ENCODE measurements around the gene MYO9B.

MYO9B gene

GRCh38 chr19:17079710-17080439 lies 4.3 kb downstream of the MYO9B start:
- peak overlapping the region; percentile 57 for H3K4me3 ChIP-seq (ENCODE audit: low read depth, low read length)
- in situ Hi-C loops (cut with HindIII; ENCODE audit: low pct_ligation_motif_present, low sequenced_read_pairs): no loop called here

GRCh38 chr19:17080440-17080801 lies 4.8 kb downstream of the MYO9B start:
- no peak for TF ChIP-seq CTCF (IDR thresholded peaks at IDR 0.05; ENCODE audit: low read depth, low read length, missing control alignments)
- H3K36me3 ChIP-seq (replicated peaks): no peaks in the 10 kb centered on the region
- no peak for DNase-seq
- in situ Hi-C loops (cut with HindIII; ENCODE audit: low pct_ligation_motif_present, low sequenced_read_pairs): no loop called here
- H3K4me3 ChIP-seq (ENCODE audit: low read depth, low read length): no peak overlapping the region
- peak overlapping the region; percentile 82 for H3K27ac ChIP-seq
- no peaks in the 10 kb centered on the region for H3K27me3 ChIP-seq (replicated peaks)

More at GRCh38 chr19:17079710-17080439, 4.3 kb downstream of the MYO9B start:
- DNase-seq: peak; percentile 99
- peak overlapping the region; percentile 99 for H3K27ac ChIP-seq
- no peaks in the 10 kb centered on the region for H3K36me3 ChIP-seq (replicated peaks)
- TF ChIP-seq CTCF (IDR thresholded peaks at IDR 0.05; ENCODE audit: low read depth, low read length, missing control alignments): peak; percentile 86
- no peaks in the 10 kb centered on the region for H3K27me3 ChIP-seq (replicated peaks)

- H3K27me3 ChIP-seq (replicated peaks): no peaks in the 10 kb centered on the region
- no peak overlapping the region for H3K27ac ChIP-seq
- H3K36me3 ChIP-seq (replicated peaks): peaks cover 7% of the 10 kb centered on the region
- TF ChIP-seq CTCF (IDR thresholded peaks at IDR 0.05; ENCODE audit: low read depth, low read length, missing control alignments): no peak
- H3K4me3 ChIP-seq (ENCODE audit: low read depth, low read length): no peak overlapping the region
- no peak for DNase-seq
- in situ Hi-C loops (cut with HindIII; ENCODE audit: low pct_ligation_motif_present, low sequenced_read_pairs): no loop called here
Observed at GRCh38 chr19:17081672-17082630, 6.4 kb downstream of the MYO9B start.

- no peak overlapping the region for H3K27ac ChIP-seq
- TF ChIP-seq CTCF (IDR thresholded peaks at IDR 0.05; ENCODE audit: low read depth, low read length, missing control alignments): no peak
- H3K4me3 ChIP-seq (ENCODE audit: low read depth, low read length): no peak overlapping the region
- DNase-seq: no peak
- H3K27me3 ChIP-seq (replicated peaks): no peaks in the 10 kb centered on the region
- in situ Hi-C loops (cut with HindIII; ENCODE audit: low pct_ligation_motif_present, low sequenced_read_pairs): no loop called here
- H3K36me3 ChIP-seq (replicated peaks): peaks cover 18% of the 10 kb centered on the region
Observed at GRCh38 chr19:17086120-17086519, 10.5 kb downstream of the MYO9B start.

GRCh38 chr19:17086834-17087233 lies 11.3 kb downstream of the MYO9B start:
- no peak overlapping the region for H3K4me3 ChIP-seq (ENCODE audit: low read depth, low read length)
- H3K36me3 ChIP-seq (replicated peaks): peaks cover 18% of the 10 kb centered on the region
- in situ Hi-C loops (cut with HindIII; ENCODE audit: low pct_ligation_motif_present, low sequenced_read_pairs): no loop called here
- TF ChIP-seq CTCF (IDR thresholded peaks at IDR 0.05; ENCODE audit: low read depth, low read length, missing control alignments): no peak
- no peaks in the 10 kb centered on the region for H3K27me3 ChIP-seq (replicated peaks)
- no peak for DNase-seq
- no peak overlapping the region for H3K27ac ChIP-seq

All from brain microvascular endothelial cell (primary cell).